ENCODE measurements around the gene TTLL9.
"Not testable (repeated sequence)": the region's sequence is repeated elsewhere in the genome, so short reads cannot be mapped to it uniquely, and the experiment has no call there.

The TTLL9 gene

GRCh38 chr20:31927627-31928159, 57.3 kb downstream of the TTLL9 start:
- in situ Hi-C loops (cut with MboI; ENCODE audit: low pct_unique_long_range_greater_than_20kb, low sequenced_read_pairs), result no loop called here
- no peak for DNase-seq

GRCh38 chr20:31929631-31930030, 59.2 kb downstream of the TTLL9 start:
- in situ Hi-C loops (cut with MboI; ENCODE audit: low pct_unique_long_range_greater_than_20kb, low sequenced_read_pairs); DNase-seq: not testable (repeated sequence)

- in situ Hi-C loops (cut with MboI; ENCODE audit: low pct_unique_long_range_greater_than_20kb, low sequenced_read_pairs), result no loop called here
- peak; percentile 28 for DNase-seq
Measured at GRCh38 chr20:31930779-31931178, 60.3 kb downstream of the TTLL9 start.

GRCh38 chr20:31933698-31934097, 63.3 kb downstream of the TTLL9 start:
- in situ Hi-C loops (cut with MboI; ENCODE audit: low pct_unique_long_range_greater_than_20kb, low sequenced_read_pairs), result no loop called here
- DNase-seq, result no peak

- DNase-seq, result no peak
- in situ Hi-C loops (cut with MboI; ENCODE audit: low pct_unique_long_range_greater_than_20kb, low sequenced_read_pairs), result no loop called here
Measured at GRCh38 chr20:31934491-31934890, 64.1 kb downstream of the TTLL9 start.

GRCh38 chr20:31934968-31935764, 64.7 kb downstream of the TTLL9 start:
- DNase-seq, result no peak
- in situ Hi-C loops (cut with MboI; ENCODE audit: low pct_unique_long_range_greater_than_20kb, low sequenced_read_pairs), result no loop called here

GRCh38 chr20:31936420-31936819, 66.0 kb downstream of the TTLL9 start:
- in situ Hi-C loops (cut with MboI; ENCODE audit: low pct_unique_long_range_greater_than_20kb, low sequenced_read_pairs), result no loop called here
- no peak for DNase-seq

GRCh38 chr20:31937820-31938219, 67.4 kb downstream of the TTLL9 start:
- no peak for DNase-seq
- in situ Hi-C loops (cut with MboI; ENCODE audit: low pct_unique_long_range_greater_than_20kb, low sequenced_read_pairs), result no loop called here

GRCh38 chr20:31939661-31940060, 69.2 kb downstream of the TTLL9 start:
- DNase-seq, result no peak
- in situ Hi-C loops (cut with MboI; ENCODE audit: low pct_unique_long_range_greater_than_20kb, low sequenced_read_pairs), result no loop called here

- in situ Hi-C loops (cut with MboI; ENCODE audit: low pct_unique_long_range_greater_than_20kb, low sequenced_read_pairs), result no loop called here
- no peak for DNase-seq
Measured at GRCh38 chr20:31943052-31943471, 72.6 kb downstream of the TTLL9 start.

GRCh38 chr20:31945319-31945718, 74.9 kb downstream of the TTLL9 start:
- DNase-seq, result no peak
- in situ Hi-C loops (cut with MboI; ENCODE audit: low pct_unique_long_range_greater_than_20kb, low sequenced_read_pairs), result no loop called here

- no peak for DNase-seq
- in situ Hi-C loops (cut with MboI; ENCODE audit: low pct_unique_long_range_greater_than_20kb, low sequenced_read_pairs), result no loop called here
Measured at GRCh38 chr20:31945785-31946184, 75.4 kb downstream of the TTLL9 start.

GRCh38 chr20:31948008-31948407, 77.6 kb downstream of the TTLL9 start:
- DNase-seq, result no peak
- in situ Hi-C loops (cut with MboI; ENCODE audit: low pct_unique_long_range_greater_than_20kb, low sequenced_read_pairs), result no loop called here

- no peak for DNase-seq
- in situ Hi-C loops (cut with MboI; ENCODE audit: low pct_unique_long_range_greater_than_20kb, low sequenced_read_pairs), result no loop called here
Measured at GRCh38 chr20:31949877-31950646, 79.6 kb downstream of the TTLL9 start.

GRCh38 chr20:31951203-31951529, 80.7 kb downstream of the TTLL9 start:
- in situ Hi-C loops (cut with MboI; ENCODE audit: low pct_unique_long_range_greater_than_20kb, low sequenced_read_pairs), result no loop called here
- DNase-seq, result no peak

- in situ Hi-C loops (cut with MboI; ENCODE audit: low pct_unique_long_range_greater_than_20kb, low sequenced_read_pairs), result no loop called here
- DNase-seq, result peak; percentile 94
Measured at GRCh38 chr20:31951530-31952453, 81.4 kb downstream of the TTLL9 start, which contains the start of gene PDRG1. Gene PDRG1, minus strand, starts transcription at chr20:31952046. Its CDS starts 85 bp downstream, at chr20:31951961.

GRCh38 chr20:31953556-31954148, 83.2 kb downstream of the TTLL9 start:
- in situ Hi-C loops (cut with MboI; ENCODE audit: low pct_unique_long_range_greater_than_20kb, low sequenced_read_pairs), result no loop called here
- no peak for DNase-seq

- no peak for DNase-seq
- in situ Hi-C loops (cut with MboI; ENCODE audit: low pct_unique_long_range_greater_than_20kb, low sequenced_read_pairs), result no loop called here
Measured at GRCh38 chr20:31954500-31954899, 84.1 kb downstream of the TTLL9 start.
